WTC11 (cell line): ENCODE results near the gene WDR55. TPM values are rescaled to one million over a fixed set of nuclear protein-coding genes. Genes with fewer than 3 reads are reported as not detected.

ENCODE experiments used
- ATAC-seq: fragments of 200-7000 bp; cut with Tn5 transposase; 2 replicates; pipeline ENCODE4 v1.10.0; 2021; ENCODE audit warnings: mild to moderate bottlenecking, moderate library complexity
- CTCF ChIA-PET: fragments of 300-600 bp; sonication (Branson Sonifier 250); formaldehyde crosslinking; loops from one replicate; lab custom pipeline; 2021; ENCODE audit warnings: antibody characterized with exemption; lab: Charles Lee
- POLR2A ChIA-PET: fragments of 350-600 bp; sonication (Branson Sonifier 250); formaldehyde crosslinking; loops from one replicate; lab custom pipeline; 2021; ENCODE audit warnings: antibody characterized with exemption; lab: Charles Lee
- DNase-seq: peaks from one replicate; pipeline ENCODE4 v3.0.0; 2021; ENCODE audit warnings: low spot score
- H3K27ac Mint-ChIP-seq: 2 replicates; pipeline ENCODE4 v1.8.0; 2021; ENCODE audit warnings: mixed read lengths
- H3K27me3 Mint-ChIP-seq: 2 replicates; pipeline ENCODE4 v1.8.0; 2021; ENCODE audit warnings: low read depth, mild to moderate bottlenecking, moderate library complexity, mixed read lengths
- H3K36me3 Mint-ChIP-seq: 2 replicates; pipeline ENCODE4 v1.8.0; 2021; ENCODE audit warnings: mixed read lengths
- H3K4me1 Mint-ChIP-seq: 2 replicates; pipeline ENCODE4 v1.8.0; 2022; ENCODE audit warnings: mixed read lengths
- H3K4me3 Mint-ChIP-seq: 2 replicates; pipeline ENCODE4 v1.8.0; 2021; ENCODE audit warnings: mild to moderate bottlenecking, moderate library complexity, mixed read lengths
- H3K9me3 Mint-ChIP-seq: 2 replicates; pipeline ENCODE4 v1.8.0; 2021; ENCODE audit warnings: mixed read lengths
- ATF2 ChIP-seq: sonication (generic); formaldehyde crosslinking; IDR thresholded peaks from 2 replicates; pipeline ENCODE4 v1.8.1; 2022; ENCODE audit warnings: low read depth, missing genetic modification reagents, borderline replicate concordance
- CREB1 ChIP-seq: sonication (generic); formaldehyde crosslinking; IDR thresholded peaks from 2 replicates; pipeline ENCODE4 v1.8.0; 2023; ENCODE audit warnings: mild to moderate bottlenecking, missing genetic modification reagents
- GABPB1 ChIP-seq: sonication (generic); formaldehyde crosslinking; IDR thresholded peaks from 2 replicates; pipeline ENCODE4 v1.8.1; 2023; ENCODE audit warnings: mild to moderate bottlenecking, missing genetic modification reagents
- IRF1 ChIP-seq: sonication (generic); formaldehyde crosslinking; IDR thresholded peaks from 2 replicates; pipeline ENCODE4 v1.8.0; 2023; ENCODE audit warnings: missing genetic modification reagents
- NFE2L1 ChIP-seq: sonication (generic); formaldehyde crosslinking; IDR thresholded peaks from 2 replicates; pipeline ENCODE4 v1.8.1; 2023; ENCODE audit warnings: missing genetic modification reagents
- NR1H2 ChIP-seq: sonication (generic); formaldehyde crosslinking; IDR thresholded peaks from 2 replicates; pipeline ENCODE4 v1.9.0; 2021; ENCODE audit warnings: mild to moderate bottlenecking, moderate library complexity, missing genetic modification reagents
- NR2C2 ChIP-seq: sonication (generic); formaldehyde crosslinking; IDR thresholded peaks from 2 replicates; pipeline ENCODE4 v1.8.0; 2022; ENCODE audit warnings: mild to moderate bottlenecking, missing genetic modification reagents
- PRRX2 ChIP-seq: fragments of 250-450 bp; sonication (Bioruptor Pico); IDR thresholded peaks from 2 replicates; pipeline ENCODE4 v1.8.0; 2021; ENCODE audit warnings: mild to moderate bottlenecking
- RORB ChIP-seq: fragments of 250-450 bp; sonication (Bioruptor Pico); IDR thresholded peaks from 2 replicates; pipeline ENCODE4 v1.9.0; 2021; ENCODE audit warnings: mild to moderate bottlenecking
- SP1 ChIP-seq: sonication (generic); formaldehyde crosslinking; conservative IDR thresholded peaks from 2 replicates; pipeline ENCODE4 v1.8.1; 2022; ENCODE audit warnings: missing genetic modification reagents
- STAT6 ChIP-seq: sonication (generic); formaldehyde crosslinking; conservative IDR thresholded peaks from 2 replicates; pipeline ENCODE4 v1.8.1; 2023; ENCODE audit warnings: mild to moderate bottlenecking, low read depth, missing genetic modification reagents, moderate library complexity
- USF1 ChIP-seq: sonication (generic); formaldehyde crosslinking; IDR thresholded peaks from 2 replicates; pipeline ENCODE4 v1.8.0; 2022; ENCODE audit warnings: mild to moderate bottlenecking, missing genetic modification reagents
- USF2 ChIP-seq: sonication (generic); formaldehyde crosslinking; IDR thresholded peaks from 2 replicates; pipeline ENCODE4 v1.8.1; 2023; ENCODE audit warnings: mild to moderate bottlenecking, missing genetic modification reagents, moderate library complexity
- ZMAT4 ChIP-seq: fragments of 250-450 bp; sonication (Bioruptor Pico); IDR thresholded peaks from 2 replicates; pipeline ENCODE4 v1.9.0; 2021; ENCODE audit warnings: mild to moderate bottlenecking
- ZNF532 ChIP-seq: fragments of 250-450 bp; sonication (Bioruptor Pico); IDR thresholded peaks from 2 replicates; pipeline ENCODE4 v1.9.0; 2021; ENCODE audit warnings: mild to moderate bottlenecking, borderline replicate concordance
- total RNA-seq: library from RNA; stranded (reverse); gene quantifications from 3 replicates; pipeline ENCODE4 v1.2.3, GENCODE V29; 2021

Gene WDR55
- total RNA-seq, 1 experiment from 2014 or later, result 25.3 TPM

- TF ChIP-seq ATF2 (CRISPR knock-in tag) (no peak), IRF1 (CRISPR knock-in tag) (no peak), ZNF532 (CRISPR knock-in tag) (no peak), RORB (CRISPR knock-in tag) (no peak), ZMAT4 (CRISPR knock-in tag) (no peak)
Observed at GRCh38 chr5:140631036-140631417, 33.7 kb upstream of the WDR55 start (continued).

- H3K27me3 Mint-ChIP-seq, result peaks cover 41% of the 10 kb centered on the region
- no peak for TF ChIP-seq SP1 (CRISPR knock-in tag)
- TF ChIP-seq NR2C2, result no peak
- CTCF ChIA-PET, result interaction anchor here (1.3 kb wide), 1 partner anchor 79 kb away, joined by 4 read pairs; no protein-coding TSS in a partner anchor
- H3K27ac Mint-ChIP-seq, result no peak overlapping the region
- H3K36me3 Mint-ChIP-seq, result peaks cover 25% of the 10 kb centered on the region
- no peaks in the 10 kb centered on the region for H3K4me1 Mint-ChIP-seq
- DNase-seq, result no peak
- POLR2A ChIA-PET, result no interaction called here
- H3K4me3 Mint-ChIP-seq, result no peak overlapping the region
- H3K9me3 Mint-ChIP-seq, result peaks cover 34% of the 10 kb centered on the region
- no peak for ATAC-seq
Observed at GRCh38 chr5:140631831-140632365, 32.8 kb upstream of the WDR55 start.

- Mint-ChIP-seq H3K27ac (no peak overlapping the region), H3K36me3 (peaks cover 19% of the 10 kb centered on the region), H3K27me3 (peaks cover 35% of the 10 kb centered on the region), H3K9me3 (peaks cover 28% of the 10 kb centered on the region), H3K4me1 (no peaks in the 10 kb centered on the region), H3K4me3 (no peak overlapping the region)
- POLR2A ChIA-PET, result no interaction called here
- DNase-seq, result no peak
- TF ChIP-seq NR1H2 (no peak), ZMAT4 (CRISPR knock-in tag) (no peak), USF2 (CRISPR knock-in tag) (no peak)
- no peak for ATAC-seq
- CTCF ChIA-PET, result interaction anchor here (0.8 to 1.3 kb wide), 2 partner anchors 79 to 260 kb away, joined by 3 to 4 read pairs; no protein-coding TSS in a partner anchor
Observed at GRCh38 chr5:140632366-140633020, 32.2 kb upstream of the WDR55 start.

- DNase-seq, result no peak
- peaks cover 3% of the 10 kb centered on the region for H3K4me1 Mint-ChIP-seq
- TF ChIP-seq NR2C2 (no peak), CREB1 (no peak), NFE2L1 (no peak), PRRX2 (CRISPR knock-in tag) (no peak), GABPB1 (0 out of 2 replicates have a peak, but pooled peaks have one; percentile 32), USF1 (CRISPR knock-in tag) (no peak), STAT6 (no peak)
- TF ChIP-seq, all 79 proteins: peak for 1
- ATAC-seq, result no peak
- H3K27ac Mint-ChIP-seq, result no peak within 1 kb of the TSS
- H3K9me3 Mint-ChIP-seq, result peaks cover 26% of the 10 kb centered on the region
- H3K4me3 Mint-ChIP-seq, result no peak within 1 kb of the TSS
- H3K27me3 Mint-ChIP-seq, result peaks cover 34% of the 10 kb centered on the region
- H3K36me3 Mint-ChIP-seq, result peaks cover 14% of the 10 kb centered on the region
- POLR2A ChIA-PET, result no interaction called here
- CTCF ChIA-PET, result interaction anchor here (0.8 to 1.3 kb wide), 2 partner anchors 78 to 260 kb away, joined by 3 to 4 read pairs; no protein-coding TSS in a partner anchor
Observed at GRCh38 chr5:140633021-140633471, 31.7 kb upstream of the WDR55 start, which contains the start of gene CD14. TSS of gene CD14 (minus strand) at chr5:140633175. CDS start at chr5:140633071, 104 bp downstream.
